SJCRH30 (cell line): ENCODE measurements around the gene ESYT3. TPM values are rescaled to one million over a fixed set of nuclear protein-coding genes. Genes with fewer than 3 reads are reported as not detected.

Experiments used
- DNase-seq, 2 experiments: peaks; one replicate each; pipeline ENCODE4 v3.0.0-alpha.2; 2015 to 2020
- H3K27ac ChIP-seq: fragments of 250-450 bp; sonication (Bioruptor Pico); 2 replicates; pipeline ENCODE4 v1.5.1; 2020; ENCODE audit warnings: mild to moderate bottlenecking, moderate library complexity
- H3K27me3 ChIP-seq: fragments of 250-450 bp; sonication (Bioruptor Pico); 2 replicates; pipeline ENCODE4 v1.5.1; 2020; ENCODE audit warnings: mild to moderate bottlenecking, moderate library complexity
- H3K36me3 ChIP-seq: fragments of 250-450 bp; sonication (Bioruptor Pico); 2 replicates; pipeline ENCODE4 v1.5.1; 2020; ENCODE audit warnings: mild to moderate bottlenecking, moderate library complexity
- H3K4me1 ChIP-seq: fragments of 250-450 bp; sonication (Bioruptor Pico); 2 replicates; pipeline ENCODE4 v1.5.1; 2020; ENCODE audit warnings: mild to moderate bottlenecking, moderate library complexity
- H3K4me3 ChIP-seq: fragments of 250-450 bp; sonication (Bioruptor Pico); 2 replicates; pipeline ENCODE4 v1.5.1; 2020; ENCODE audit warnings: mild to moderate bottlenecking, moderate library complexity
- H3K9me3 ChIP-seq: fragments of 250-450 bp; sonication (Bioruptor Pico); replicated peaks from 2 replicates; pipeline ENCODE4 v1.5.1; 2020; ENCODE audit warnings: mild to moderate bottlenecking, moderate library complexity
- total RNA-seq: library from RNA; depleted of rRNA; stranded (reverse); fragments of >200 nt; shearing (Covaris generic); gene quantifications from 2 replicates; pipeline ENCODE4 v1.2.3, GENCODE V29; 2014; rRNA removed

Gene ESYT3
- total RNA-seq: 0.56 and 0.69 TPM in 2 replicates

GRCh38 chr3:138434276-138434874 lies at the start of gene ESYT3:
TSS of gene ESYT3 (plus strand) at chr3:138434616. CDS start at chr3:138434799, 183 bp downstream.
- Histone ChIP-seq H3K4me3 (no peak within 1 kb of the TSS), H3K9me3 (no peaks in the 10 kb centered on the region), H3K27ac (no peak within 1 kb of the TSS), H3K36me3 (no peaks in the 10 kb centered on the region), H3K27me3 (no peaks in the 10 kb centered on the region), H3K4me1 (peaks cover 13% of the 10 kb centered on the region; the same call in 1 of the 2 replicates)
- no peak for DNase-seq

GRCh38 chr3:138384976-138385375 lies 49.4 kb upstream of the ESYT3 start:
- no peaks in the 10 kb centered on the region for H3K9me3 ChIP-seq
- no peaks in the 10 kb centered on the region for H3K27me3 ChIP-seq
- peaks cover 17% of the 10 kb centered on the region; the same call in 1 of the 2 replicates for H3K4me1 ChIP-seq
- peaks cover 6% of the 10 kb centered on the region for H3K36me3 ChIP-seq
- no peak overlapping the region for H3K4me3 ChIP-seq
- no peak overlapping the region for H3K27ac ChIP-seq
- no peak for DNase-seq

- Histone ChIP-seq H3K36me3 (peaks cover 6% of the 10 kb centered on the region), H3K27ac (no peak overlapping the region), H3K4me3 (no peak overlapping the region), H3K9me3 (no peaks in the 10 kb centered on the region), H3K27me3 (no peaks in the 10 kb centered on the region), H3K4me1 (peaks cover 12% of the 10 kb centered on the region)
- no peak for DNase-seq
Observed at GRCh38 chr3:138389144-138389601, 45.2 kb upstream of the ESYT3 start.

- DNase-seq: peak; percentile 42
Observed at GRCh38 chr3:138389841-138390581, 44.4 kb upstream of the ESYT3 start.

GRCh38 chr3:138390582-138390932 lies 43.9 kb upstream of the ESYT3 start:
- Histone ChIP-seq H3K27ac (peak overlapping the region; percentile 40), H3K4me1 (peaks cover 12% of the 10 kb centered on the region), H3K4me3 (no peak overlapping the region), H3K9me3 (no peaks in the 10 kb centered on the region), H3K27me3 (no peaks in the 10 kb centered on the region), H3K36me3 (peaks cover 6% of the 10 kb centered on the region)
- no peak for DNase-seq

More at GRCh38 chr3:138389841-138390581, 44.4 kb upstream of the ESYT3 start:
- H3K27ac ChIP-seq: peak overlapping the region; percentile 40
- H3K27me3 ChIP-seq: no peaks in the 10 kb centered on the region
- H3K36me3 ChIP-seq: peaks cover 6% of the 10 kb centered on the region
- H3K4me1 ChIP-seq: peaks cover 12% of the 10 kb centered on the region
- no peak overlapping the region for H3K4me3 ChIP-seq
- no peaks in the 10 kb centered on the region for H3K9me3 ChIP-seq

- Histone ChIP-seq H3K27me3 (no peaks in the 10 kb centered on the region), H3K9me3 (no peaks in the 10 kb centered on the region), H3K36me3 (no peaks in the 10 kb centered on the region), H3K4me1 (peaks cover 12% of the 10 kb centered on the region), H3K27ac (no peak overlapping the region), H3K4me3 (no peak overlapping the region)
- no peak for DNase-seq
Observed at GRCh38 chr3:138394156-138394555, 40.3 kb upstream of the ESYT3 start.

- H3K9me3 ChIP-seq: no peaks in the 10 kb centered on the region
- DNase-seq: no peak
- no peak overlapping the region for H3K27ac ChIP-seq
- no peak overlapping the region for H3K4me3 ChIP-seq
- H3K36me3 ChIP-seq: no peaks in the 10 kb centered on the region
- peaks cover 12% of the 10 kb centered on the region for H3K4me1 ChIP-seq
- H3K27me3 ChIP-seq: no peaks in the 10 kb centered on the region
Observed at GRCh38 chr3:138394686-138395085, 39.7 kb upstream of the ESYT3 start.

GRCh38 chr3:138395865-138396751 lies 38.3 kb upstream of the ESYT3 start:
- peaks cover under 1% of the 10 kb centered on the region; the same call in 1 of the 2 replicates for H3K4me1 ChIP-seq

GRCh38 chr3:138396752-138397410 lies 37.5 kb upstream of the ESYT3 start:
- Histone ChIP-seq H3K27me3 (no peaks in the 10 kb centered on the region), H3K4me3 (no peak overlapping the region), H3K4me1 (no peaks in the 10 kb centered on the region), H3K36me3 (peaks cover under 1% of the 10 kb centered on the region; the same call in 1 of the 2 replicates), H3K9me3 (no peaks in the 10 kb centered on the region), H3K27ac (no peak overlapping the region)
- DNase-seq: no peak

More at GRCh38 chr3:138395865-138396751, 38.3 kb upstream of the ESYT3 start:
- DNase-seq: no peak
- no peak overlapping the region for H3K4me3 ChIP-seq
- H3K36me3 ChIP-seq: no peaks in the 10 kb centered on the region; the same call in 1 of the 2 replicates
- no peaks in the 10 kb centered on the region for H3K27me3 ChIP-seq
- no peak overlapping the region for H3K27ac ChIP-seq
- no peaks in the 10 kb centered on the region for H3K9me3 ChIP-seq

GRCh38 chr3:138397983-138398382 lies 36.4 kb upstream of the ESYT3 start:
- Histone ChIP-seq H3K9me3 (no peaks in the 10 kb centered on the region), H3K36me3 (peaks cover 8% of the 10 kb centered on the region), H3K27ac (no peak overlapping the region), H3K4me3 (no peak overlapping the region), H3K4me1 (no peaks in the 10 kb centered on the region), H3K27me3 (no peaks in the 10 kb centered on the region)
- DNase-seq: no peak

- Histone ChIP-seq H3K4me1 (no peaks in the 10 kb centered on the region), H3K27me3 (no peaks in the 10 kb centered on the region), H3K27ac (no peak overlapping the region), H3K36me3 (peaks cover 17% of the 10 kb centered on the region), H3K9me3 (no peaks in the 10 kb centered on the region), H3K4me3 (no peak overlapping the region)
- DNase-seq: no peak
Observed at GRCh38 chr3:138398791-138399575, 35.4 kb upstream of the ESYT3 start.

- Histone ChIP-seq H3K27me3 (no peaks in the 10 kb centered on the region), H3K4me1 (no peaks in the 10 kb centered on the region), H3K4me3 (no peak overlapping the region), H3K36me3 (peaks cover 24% of the 10 kb centered on the region), H3K9me3 (no peaks in the 10 kb centered on the region), H3K27ac (no peak overlapping the region)
- no peak for DNase-seq
Observed at GRCh38 chr3:138399766-138400165, 34.6 kb upstream of the ESYT3 start.

- no peak for DNase-seq
- Histone ChIP-seq H3K4me3 (no peak overlapping the region), H3K27ac (no peak overlapping the region), H3K4me1 (no peaks in the 10 kb centered on the region), H3K9me3 (no peaks in the 10 kb centered on the region), H3K36me3 (peaks cover 29% of the 10 kb centered on the region), H3K27me3 (no peaks in the 10 kb centered on the region)
Observed at GRCh38 chr3:138400651-138401070, 33.8 kb upstream of the ESYT3 start.

GRCh38 chr3:138401834-138402233 lies 32.6 kb upstream of the ESYT3 start:
- Histone ChIP-seq H3K27me3 (no peaks in the 10 kb centered on the region), H3K4me1 (no peaks in the 10 kb centered on the region), H3K4me3 (no peak overlapping the region), H3K36me3 (peaks cover 29% of the 10 kb centered on the region), H3K27ac (no peak overlapping the region), H3K9me3 (no peaks in the 10 kb centered on the region)
- no peak for DNase-seq
